ENCODE results near the gene OTUD6A. TPM values are rescaled to one million over a fixed set of nuclear protein-coding genes. Genes with fewer than 3 reads are reported as not detected.

Gene OTUD6A
- total and polyA plus RNA-seq, 7 experiments from 2014 or later = not detected

GRCh38 chrX:70087857-70088630 is 25.8 kb downstream of the OTUD6A start:
- ATAC-seq = no peak

GRCh38 chrX:70088751-70089150 is 26.5 kb downstream of the OTUD6A start:
- peaks cover 0 to 8% (median 0%) of the 10 kb centered on the region in 7 donors for H3K4me1 Mint-ChIP-seq
- peaks cover 0 to 4% (median 0%) of the 10 kb centered on the region in 5 donors for H3K27me3 Mint-ChIP-seq
- POLR2A ChIA-PET = no interaction called here
- H3K9me3 ChIP-seq (ENCODE audit: control insufficient read depth in 2 of 3, low read length in 3 of 3) = no peaks in the 10 kb centered on the region
- ATAC-seq (no peak), DNase-seq (no peak)
- H3K4me1 ChIP-seq (ENCODE audit: control insufficient read depth in 2 of 2, insufficient read depth in 2 of 2, low read length in 2 of 2) = no peaks in the 10 kb centered on the region
- H3K27ac ChIP-seq (ENCODE audit: low read depth, low read length) = no peak overlapping the region
- H3K9me3 Mint-ChIP-seq = no peaks in the 10 kb centered on the region
- H3K36me3 ChIP-seq (ENCODE audit: control insufficient read depth in 2 of 3, insufficient read depth in 3 of 3, low read length in 3 of 3) = no peaks in the 10 kb centered on the region
- CTCF ChIA-PET = no interaction called here
- no peak overlapping the region for H3K27ac Mint-ChIP-seq
- H3K36me3 Mint-ChIP-seq = no peaks in the 10 kb centered on the region
- H3K27me3 ChIP-seq (ENCODE audit: control insufficient read depth in 2 of 2, insufficient read depth in 2 of 2, low read length in 2 of 2) = no peaks in the 10 kb centered on the region
- H3K4me3 ChIP-seq (ENCODE audit: low read length) = no peak overlapping the region
- H3K4me3 Mint-ChIP-seq = no peak overlapping the region
- intact Hi-C loops (cut with micrococcal nuclease) = no loop called here

More at GRCh38 chrX:70087857-70088630, 25.8 kb downstream of the OTUD6A start:
- no peaks in the 10 kb centered on the region for H3K27me3 ChIP-seq (ENCODE audit: control insufficient read depth in 2 of 2, insufficient read depth in 2 of 2, low read length in 2 of 2)
- no peak overlapping the region for H3K4me3 Mint-ChIP-seq
- H3K4me1 ChIP-seq (ENCODE audit: control insufficient read depth in 2 of 2, insufficient read depth in 2 of 2, low read length in 2 of 2) = no peaks in the 10 kb centered on the region
- intact Hi-C loops (cut with micrococcal nuclease) = no loop called here
- H3K27ac Mint-ChIP-seq = peak overlapping the region in 1 of 9 donors; percentile 46
- no peaks in the 10 kb centered on the region for H3K9me3 Mint-ChIP-seq
- no peaks in the 10 kb centered on the region for H3K36me3 Mint-ChIP-seq
- H3K27me3 Mint-ChIP-seq = peaks cover 0 to 4% (median 0%) of the 10 kb centered on the region in 5 donors
- no peaks in the 10 kb centered on the region for H3K9me3 ChIP-seq (ENCODE audit: control insufficient read depth in 2 of 3, low read length in 3 of 3)
- H3K4me3 ChIP-seq (ENCODE audit: low read length) = no peak overlapping the region
- no peak for DNase-seq
- POLR2A ChIA-PET = no interaction called here
- peaks cover 0 to 8% (median 0%) of the 10 kb centered on the region in 7 donors for H3K4me1 Mint-ChIP-seq
- no peaks in the 10 kb centered on the region for H3K36me3 ChIP-seq (ENCODE audit: control insufficient read depth in 2 of 3, insufficient read depth in 3 of 3, low read length in 3 of 3)
- CTCF ChIA-PET = no interaction called here
- no peak overlapping the region for H3K27ac ChIP-seq (ENCODE audit: low read depth, low read length)

- no peaks in the 10 kb centered on the region for H3K36me3 Mint-ChIP-seq
- H3K27me3 Mint-ChIP-seq = peaks cover 0 to 4% (median 0%) of the 10 kb centered on the region in 5 donors
- H3K4me3 Mint-ChIP-seq = no peak overlapping the region
- Histone ChIP-seq H3K4me3 (ENCODE audit: low read length) (no peak overlapping the region), H3K36me3 (ENCODE audit: control insufficient read depth in 2 of 3, insufficient read depth in 3 of 3, low read length in 3 of 3) (no peaks in the 10 kb centered on the region), H3K27me3 (ENCODE audit: control insufficient read depth in 2 of 2, insufficient read depth in 2 of 2, low read length in 2 of 2) (no peaks in the 10 kb centered on the region), H3K4me1 (ENCODE audit: control insufficient read depth in 2 of 2, insufficient read depth in 2 of 2, low read length in 2 of 2) (no peaks in the 10 kb centered on the region), H3K9me3 (ENCODE audit: control insufficient read depth in 2 of 3, low read length in 3 of 3) (no peaks in the 10 kb centered on the region), H3K27ac (ENCODE audit: low read depth, low read length) (no peak overlapping the region)
- peaks cover 0 to 8% (median 0%) of the 10 kb centered on the region in 7 donors for H3K4me1 Mint-ChIP-seq
- ChIA-PET CTCF (no interaction called here), POLR2A (no interaction called here)
- no peak overlapping the region for H3K27ac Mint-ChIP-seq
- ATAC-seq (no peak), DNase-seq (no peak)
- intact Hi-C loops (cut with micrococcal nuclease) = no loop called here
- no peaks in the 10 kb centered on the region for H3K9me3 Mint-ChIP-seq
Measured at GRCh38 chrX:70089604-70090297, 27.5 kb downstream of the OTUD6A start.

- no peak overlapping the region for H3K27ac Mint-ChIP-seq
- Histone ChIP-seq H3K4me1 (ENCODE audit: control insufficient read depth in 2 of 2, insufficient read depth in 2 of 2, low read length in 2 of 2) (no peaks in the 10 kb centered on the region), H3K36me3 (ENCODE audit: control insufficient read depth in 2 of 3, insufficient read depth in 3 of 3, low read length in 3 of 3) (no peaks in the 10 kb centered on the region), H3K27me3 (ENCODE audit: control insufficient read depth in 2 of 2, insufficient read depth in 2 of 2, low read length in 2 of 2) (no peaks in the 10 kb centered on the region), H3K9me3 (ENCODE audit: control insufficient read depth in 2 of 3, low read length in 3 of 3) (no peaks in the 10 kb centered on the region), H3K27ac (ENCODE audit: low read depth, low read length) (no peak overlapping the region), H3K4me3 (ENCODE audit: low read length) (no peak overlapping the region)
- ATAC-seq (no peak), DNase-seq (no peak)
- POLR2A ChIA-PET = no interaction called here
- intact Hi-C loops (cut with micrococcal nuclease) = no loop called here
- no peaks in the 10 kb centered on the region for H3K36me3 Mint-ChIP-seq
- H3K4me3 Mint-ChIP-seq = no peak overlapping the region
- H3K27me3 Mint-ChIP-seq = peaks cover 0 to 4% (median 0%) of the 10 kb centered on the region in 5 donors
- peaks cover 0 to 8% (median 0%) of the 10 kb centered on the region in 7 donors for H3K4me1 Mint-ChIP-seq
- H3K9me3 Mint-ChIP-seq = no peaks in the 10 kb centered on the region
- CTCF ChIA-PET = no interaction called here
Measured at GRCh38 chrX:70092247-70092646, 30.0 kb downstream of the OTUD6A start.

GRCh38 chrX:70096052-70096451 is 33.8 kb downstream of the OTUD6A start:
- CTCF ChIA-PET = interaction anchor here (0.6 to 1.9 kb wide), 2 partner anchors 536 to 558 kb away, joined by 3 to 8 read pairs; no protein-coding TSS in a partner anchor
- H3K27me3 ChIP-seq (ENCODE audit: control insufficient read depth in 2 of 2, insufficient read depth in 2 of 2, low read length in 2 of 2) = no peaks in the 10 kb centered on the region
- intact Hi-C loops (cut with micrococcal nuclease) = loop anchor here (2.0 to 5.0 kb wide), 8 partner anchors 63 to 1364 kb away; partner anchors contain the start of gene EFNB1 (in 1 of the 2)
- ATAC-seq = no peak
- Mint-ChIP-seq H3K9me3 (peaks cover 0 to 3% (median 0%) of the 10 kb centered on the region in 11 donors), H3K27me3 (peaks cover 3 to 8% (median 7%) of the 10 kb centered on the region in 5 donors), H3K4me1 (peaks cover 0 to 3% (median 0%) of the 10 kb centered on the region in 7 donors), H3K4me3 (no peak overlapping the region), H3K27ac (no peak overlapping the region), H3K36me3 (no peaks in the 10 kb centered on the region)
- H3K4me1 ChIP-seq (ENCODE audit: control insufficient read depth in 2 of 2, insufficient read depth in 2 of 2, low read length in 2 of 2) = no peaks in the 10 kb centered on the region
- no peak for DNase-seq
- no peak overlapping the region for H3K4me3 ChIP-seq (ENCODE audit: low read length)
- POLR2A ChIA-PET = no interaction called here
- no peak overlapping the region for H3K27ac ChIP-seq (ENCODE audit: low read depth, low read length)
- H3K9me3 ChIP-seq (ENCODE audit: control insufficient read depth in 2 of 3, low read length in 3 of 3) = no peaks in the 10 kb centered on the region
- no peaks in the 10 kb centered on the region for H3K36me3 ChIP-seq (ENCODE audit: control insufficient read depth in 2 of 3, insufficient read depth in 3 of 3, low read length in 3 of 3)

- ChIA-PET POLR2A (no interaction called here), CTCF (no interaction called here)
- no peaks in the 10 kb centered on the region for H3K4me1 Mint-ChIP-seq
- Histone ChIP-seq H3K27me3 (ENCODE audit: control insufficient read depth in 2 of 2, insufficient read depth in 2 of 2, low read length in 2 of 2) (no peaks in the 10 kb centered on the region), H3K4me1 (ENCODE audit: control insufficient read depth in 2 of 2, insufficient read depth in 2 of 2, low read length in 2 of 2) (no peaks in the 10 kb centered on the region), H3K27ac (ENCODE audit: low read depth, low read length) (no peak overlapping the region), H3K4me3 (ENCODE audit: low read length) (no peak overlapping the region), H3K9me3 (ENCODE audit: control insufficient read depth in 2 of 3, low read length in 3 of 3) (no peaks in the 10 kb centered on the region), H3K36me3 (ENCODE audit: control insufficient read depth in 2 of 3, insufficient read depth in 3 of 3, low read length in 3 of 3) (no peaks in the 10 kb centered on the region)
- DNase-seq = no peak
- H3K36me3 Mint-ChIP-seq = no peaks in the 10 kb centered on the region
- H3K27ac Mint-ChIP-seq = no peak overlapping the region
- ATAC-seq = no peak
- peaks cover 0 to 2% (median 0%) of the 10 kb centered on the region in 11 donors for H3K9me3 Mint-ChIP-seq
- H3K27me3 Mint-ChIP-seq = no peaks in the 10 kb centered on the region
- intact Hi-C loops (cut with micrococcal nuclease) = no loop called here
- no peak overlapping the region for H3K4me3 Mint-ChIP-seq
Measured at GRCh38 chrX:70105229-70105628, 43.0 kb downstream of the OTUD6A start.
